Ovary (tissue), 9 donors: ENCODE measurements around the gene RNF151. TPM values are rescaled to one million over a fixed set of nuclear protein-coding genes. Genes with fewer than 3 reads are reported as not detected.

Source experiments
- DNase-seq, 5 donors: peaks; one replicate each; pipeline ENCODE4 v3.0.0-alpha.2; 2019 to 2020
- H3K27ac ChIP-seq, 2 donors: fragments of 200-600 bp; one replicate each; pipeline versions ENCODE4 v1.5.1 to v1.8.0; 2019 to 2022
- H3K27me3 ChIP-seq: fragments of 200-600 bp; one replicate; pipeline ENCODE4 v1.8.0; 2022
- H3K36me3 ChIP-seq: fragments of 200-600 bp; sonication (generic); one replicate; pipeline ENCODE4 v1.5.1; 2019
- H3K4me1 ChIP-seq: one replicate; pipeline ENCODE4 v1.8.1; 2013; ENCODE audit warnings: mild to moderate bottlenecking, moderate library complexity; ENCODE audit not compliant: insufficient read depth
- H3K4me3 ChIP-seq: fragments of 200-600 bp; sonication (generic); one replicate; pipeline ENCODE4 v1.5.1; 2017
- H3K9me3 ChIP-seq, 2 donors: fragments of 200-600 bp in 1 of 2; sonication (generic) in 1 of 2; one replicate each; pipeline versions ENCODE4 v1.5.1 to v1.8.1; 2013 to 2019; ENCODE audit warnings: mild to moderate bottlenecking in 1 of 2, moderate library complexity in 1 of 2
- EP300 ChIP-seq: sonication (generic); formaldehyde crosslinking; IDR thresholded peaks from one replicate; pipeline ENCODE4 v1.6.1; 2017; ENCODE audit warnings: antibody characterized with exemption
- POLR2A ChIP-seq: fragments of 450-650 bp; IDR thresholded peaks from one replicate; pipeline ENCODE4 v1.6.1; 2017; ENCODE audit warnings: antibody characterized with exemption, mild to moderate bottlenecking, moderate library complexity
- WGBS, 3 donors: extraction: QIAGEN DNeasy Blood & Tissue Kit in 1 of 3; methylation state at CpG; one replicate each; pipeline versions ENCODE4 v1.1.5 to v1.1.7; 2013 to 2017; 5-methylcytosine and 5-hydroxymethylcytosine counted together
- intact Hi-C, 4 donors: fragments of 100-400 bp; cut with DNase I; formaldehyde crosslinking; loops; one replicate each; pipeline versions ENCODE4 v1.11.0 to v1.15.1; 2022 to 2023
- polyA plus RNA-seq, 2 donors: library from polyadenylated mRNA; stranded (reverse); fragments of 200-250 nt in 1 of 2; fragments of 350-450 nt in 1 of 2; fragmentation: Illumina TruSeq in 1 of 2; extraction: RNeasy Lipid Tissue Mini Kit (QIAGEN cat#74804) in 1 of 2; gene quantifications; one replicate each; pipeline ENCODE4 v1.2.3, GENCODE V29; 2013 to 2014
- total RNA-seq, 7 donors: library from RNA; depleted of rRNA in 2 of 7; stranded (reverse); fragments of >200 nt in 2 of 7; fragmentation: NEBNext Ultra II Directional in 3 of 7; extraction: Animal tissue kit (Norgen Biotek cat#: 25700) in 3 of 7; gene quantifications; one replicate each; pipeline versions ENCODE4 v1.1.0 to v1.2.4, GENCODE V29; 2016 to 2023
- TF ChIP-seq, protein P1 (sequence below), 3 donors: fragments of 450-650 bp in 2 of 3; fragments of 200-600 bp in 1 of 3; IDR thresholded peaks; one replicate each; pipeline versions ENCODE4 v1.5.1 to v1.8.0; 2016 to 2022; ENCODE audit warnings: antibody characterized with exemption in 3 of 3, mild to moderate bottlenecking in 1 of 3
- donor health status: DM: no; HTN: no; CAD: no; lungs with moderate emphysema.
- donor health status: DM: no; HTN: no; CAD: no.
- donor health status: Bipolar disorder and iron deficiency.
- donor health status: DM: yes; HTN: yes; CAD: no.
- donor health status: DM: no; HTN: no; CAD: no.
- donor health status: DM: yes; HTN: yes; CAD: no.

RNF151 gene
- total and polyA plus RNA-seq, 9 donors, result 0.32 TPM; not detected in 8

DNA sequence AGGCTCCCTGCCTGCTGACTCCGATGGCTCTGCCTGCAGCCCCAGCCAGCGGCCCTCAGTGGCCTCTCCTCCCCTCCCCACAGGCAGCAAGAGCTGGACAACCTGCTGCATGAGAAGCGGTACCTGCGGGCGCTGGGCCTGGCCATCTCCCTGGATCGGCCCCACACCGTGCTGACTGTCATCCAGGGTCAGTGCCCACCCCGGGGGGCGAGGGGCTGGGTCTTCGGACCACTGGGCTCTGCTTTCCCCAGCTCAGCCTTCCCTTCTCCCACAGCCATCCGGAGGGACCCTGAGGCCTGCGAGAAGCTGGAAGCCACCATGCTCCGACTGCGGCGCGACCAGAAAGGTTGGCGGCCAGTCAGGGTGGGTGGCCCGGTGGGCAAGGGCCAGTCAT lies 11.2 kb downstream of the RNF151 start:
- H3K27ac ChIP-seq, result no peak overlapping the region
- peaks cover 3% of the 10 kb centered on the region for H3K27me3 ChIP-seq
- TF ChIP-seq POLR2A, result no peak
- TF ChIP-seq, protein P1, sequence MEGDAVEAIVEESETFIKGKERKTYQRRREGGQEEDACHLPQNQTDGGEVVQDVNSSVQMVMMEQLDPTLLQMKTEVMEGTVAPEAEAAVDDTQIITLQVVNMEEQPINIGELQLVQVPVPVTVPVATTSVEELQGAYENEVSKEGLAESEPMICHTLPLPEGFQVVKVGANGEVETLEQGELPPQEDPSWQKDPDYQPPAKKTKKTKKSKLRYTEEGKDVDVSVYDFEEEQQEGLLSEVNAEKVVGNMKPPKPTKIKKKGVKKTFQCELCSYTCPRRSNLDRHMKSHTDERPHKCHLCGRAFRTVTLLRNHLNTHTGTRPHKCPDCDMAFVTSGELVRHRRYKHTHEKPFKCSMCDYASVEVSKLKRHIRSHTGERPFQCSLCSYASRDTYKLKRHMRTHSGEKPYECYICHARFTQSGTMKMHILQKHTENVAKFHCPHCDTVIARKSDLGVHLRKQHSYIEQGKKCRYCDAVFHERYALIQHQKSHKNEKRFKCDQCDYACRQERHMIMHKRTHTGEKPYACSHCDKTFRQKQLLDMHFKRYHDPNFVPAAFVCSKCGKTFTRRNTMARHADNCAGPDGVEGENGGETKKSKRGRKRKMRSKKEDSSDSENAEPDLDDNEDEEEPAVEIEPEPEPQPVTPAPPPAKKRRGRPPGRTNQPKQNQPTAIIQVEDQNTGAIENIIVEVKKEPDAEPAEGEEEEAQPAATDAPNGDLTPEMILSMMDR (IDR thresholded peaks at IDR 0.05), result no peak
- no peak for TF ChIP-seq EP300
- no peaks in the 10 kb centered on the region for H3K36me3 ChIP-seq
- peaks cover 2% of the 10 kb centered on the region for H3K4me1 ChIP-seq
- intact Hi-C loops, result no loop called here
- no peaks in the 10 kb centered on the region for H3K9me3 ChIP-seq
- 89 to 95% (median 89%) methylated on average over 18 of the region's 18 CpGs for WGBS, 3 donors
- DNase-seq, result no peak
- H3K4me3 ChIP-seq, result no peak overlapping the region

DNA sequence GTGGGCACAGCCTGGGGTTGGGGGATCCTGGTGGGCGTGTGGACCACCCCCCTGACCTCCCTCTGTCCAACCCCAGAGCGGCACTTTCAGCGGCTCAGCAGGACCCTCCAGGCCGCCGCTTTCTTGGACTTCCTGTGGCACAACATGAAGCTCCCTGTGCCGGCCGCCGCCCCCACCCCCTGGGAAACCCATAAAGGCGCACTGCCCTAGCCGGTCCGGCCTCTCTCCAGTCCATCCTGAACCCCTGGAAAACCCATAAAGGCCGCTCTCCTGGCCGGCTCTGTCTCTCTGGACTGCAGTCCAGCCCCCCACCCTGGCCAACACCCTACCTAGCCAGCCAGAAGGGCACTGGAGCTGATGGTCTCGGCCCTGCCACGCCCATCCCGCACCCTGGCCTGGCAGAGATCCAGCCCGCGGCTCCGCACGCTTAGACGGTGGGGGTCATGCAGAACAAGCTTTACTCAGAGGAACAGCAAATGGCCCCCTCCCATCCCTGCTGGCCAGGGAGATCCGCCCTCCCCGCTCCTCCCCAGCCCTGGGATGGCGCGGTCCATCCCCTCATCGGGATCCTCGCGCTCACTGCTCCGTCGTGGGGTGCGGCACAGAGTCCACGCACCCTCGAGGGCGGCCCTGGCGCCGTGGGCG lies 11.9 kb downstream of the RNF151 start:
- peaks cover 3% of the 10 kb centered on the region for H3K27me3 ChIP-seq

DNA sequence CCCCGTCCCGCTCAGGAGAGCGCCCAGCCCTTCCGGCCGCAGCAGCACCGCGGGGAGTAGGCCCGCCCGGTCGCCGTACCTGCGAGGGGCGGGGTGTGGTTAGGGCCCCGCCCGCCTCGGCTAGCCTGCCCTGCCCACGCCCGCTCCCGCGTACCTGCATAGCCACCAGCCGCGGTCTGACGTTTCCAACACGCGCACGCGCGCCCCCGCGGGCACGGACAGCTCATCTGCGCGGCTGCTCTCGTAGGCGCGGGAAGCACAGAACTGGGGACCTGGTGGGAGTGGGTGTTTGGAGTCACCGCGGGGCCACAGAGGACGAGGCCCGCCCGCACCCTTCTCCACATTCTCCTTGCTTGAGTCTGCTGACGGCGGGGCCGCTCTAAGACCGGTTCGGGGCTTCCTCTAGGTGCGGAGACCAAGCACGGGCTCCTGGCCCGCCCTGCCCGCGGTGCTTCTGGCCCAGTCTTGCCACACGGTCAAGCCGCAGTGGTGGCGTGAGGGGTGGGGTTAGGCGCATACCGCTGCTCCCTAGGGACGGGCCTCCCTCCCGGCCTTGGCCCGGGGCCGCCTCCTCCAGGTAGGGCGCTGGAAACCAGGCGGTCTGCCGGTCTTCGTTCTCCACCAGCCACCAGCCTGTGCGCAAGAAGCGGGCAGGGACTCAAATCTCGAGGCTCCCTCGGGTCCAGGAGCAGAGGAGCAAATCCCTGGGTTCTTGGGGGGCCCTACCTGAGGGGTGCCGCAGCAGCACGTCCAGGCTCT lies 12.8 kb downstream of the RNF151 start:
- intact Hi-C loops, result no loop called here
- WGBS, 3 donors, result 28 to 35% (median 30%) methylated on average over 63 to 70 of the region's 70 CpGs
- TF ChIP-seq, protein P1 (IDR thresholded peaks at IDR 0.05), result no peak
- TF ChIP-seq POLR2A, result no peak
- DNase-seq, result no peak
- Histone ChIP-seq H3K27me3 (peaks cover 3% of the 10 kb centered on the region), H3K9me3 (no peaks in the 10 kb centered on the region), H3K4me1 (no peaks in the 10 kb centered on the region), H3K36me3 (no peaks in the 10 kb centered on the region), H3K4me3 (no peak overlapping the region), H3K27ac (no peak overlapping the region)

More for the DNA sequence above, 11.9 kb downstream of the RNF151 start:
- Histone ChIP-seq H3K4me1 (no peaks in the 10 kb centered on the region), H3K9me3 (no peaks in the 10 kb centered on the region), H3K27ac (no peak overlapping the region), H3K4me3 (no peak overlapping the region), H3K36me3 (no peaks in the 10 kb centered on the region)
- TF ChIP-seq POLR2A (no peak), EP300 (no peak)
- TF ChIP-seq, protein P1 (IDR thresholded peaks at IDR 0.05), result no peak
- WGBS, 3 donors, result 76 to 80% (median 80%) methylated on average over 33 to 37 of the region's 37 CpGs
- intact Hi-C loops, result no loop called here
- DNase-seq, result no peak

DNA sequence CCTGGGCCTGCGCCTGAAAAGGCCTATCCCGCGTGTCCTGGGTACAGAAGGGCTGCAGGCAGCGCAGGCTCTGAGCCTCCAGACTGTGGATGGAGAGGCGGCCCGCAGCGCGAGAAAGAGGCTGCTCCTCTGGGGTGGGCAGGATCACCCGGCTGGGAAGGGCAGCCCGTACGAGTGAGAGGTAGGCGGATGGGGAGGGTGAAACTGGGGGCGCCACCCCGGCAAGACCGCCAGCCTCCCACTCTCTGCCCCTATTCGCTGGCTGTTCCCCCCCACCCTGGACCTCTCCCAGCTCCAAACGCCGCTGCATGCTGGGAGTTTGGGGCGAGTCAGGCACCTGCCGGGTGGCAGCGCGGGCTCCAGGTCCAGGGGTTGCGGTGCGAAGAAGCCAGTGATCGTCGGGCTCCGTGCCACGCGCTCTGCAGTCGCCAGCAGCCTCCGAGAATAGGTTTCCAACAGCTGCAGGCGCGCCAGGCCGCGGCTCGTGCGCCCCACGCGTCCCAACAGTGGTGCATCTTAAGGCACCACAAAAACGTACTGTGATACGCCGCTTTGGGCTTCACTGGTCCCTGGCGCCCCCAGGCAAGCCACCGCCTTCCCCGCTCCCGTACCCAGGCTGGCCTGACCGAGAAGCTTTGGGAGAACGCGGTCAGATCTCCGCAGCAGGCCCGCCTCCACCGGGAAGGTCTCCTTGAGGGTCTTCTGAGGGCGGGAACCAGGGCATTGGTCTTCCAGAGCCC lies 13.5 kb downstream of the RNF151 start:
- Histone ChIP-seq H3K27me3 (peaks cover 3% of the 10 kb centered on the region), H3K4me3 (no peak overlapping the region), H3K4me1 (peaks cover 4% of the 10 kb centered on the region), H3K36me3 (no peaks in the 10 kb centered on the region), H3K27ac (no peak overlapping the region), H3K9me3 (no peaks in the 10 kb centered on the region)
- TF ChIP-seq POLR2A (no peak), EP300 (no peak)
- TF ChIP-seq, protein P1 (IDR thresholded peaks at IDR 0.05), result no peak
- 3 to 7% (median 5%) methylated on average over 33 to 53 of the region's 53 CpGs for WGBS, 3 donors
- intact Hi-C loops, result no loop called here
- no peak for DNase-seq
